Stimulated activated CD4-positive, alpha-beta T cell treated with anti-CD3 and anti-CD28 coated beads, TNF-alpha, amount 100 ng/mL, for 1 hour (primary cell): Measurements from ENCODE around the gene PCNX2.
"Not testable (repeated sequence)": the region's sequence is repeated elsewhere in the genome, so short reads cannot be mapped to it uniquely, and the experiment has no call there.

Experiments used
- DNase-seq, 3 donors: peaks; one replicate each; pipeline ENCODE4 v3.0.0-alpha.2; 2020; ENCODE audit warnings: low read depth in 3 of 3, low spot score in 1 of 3

Gene PCNX2

DNA sequence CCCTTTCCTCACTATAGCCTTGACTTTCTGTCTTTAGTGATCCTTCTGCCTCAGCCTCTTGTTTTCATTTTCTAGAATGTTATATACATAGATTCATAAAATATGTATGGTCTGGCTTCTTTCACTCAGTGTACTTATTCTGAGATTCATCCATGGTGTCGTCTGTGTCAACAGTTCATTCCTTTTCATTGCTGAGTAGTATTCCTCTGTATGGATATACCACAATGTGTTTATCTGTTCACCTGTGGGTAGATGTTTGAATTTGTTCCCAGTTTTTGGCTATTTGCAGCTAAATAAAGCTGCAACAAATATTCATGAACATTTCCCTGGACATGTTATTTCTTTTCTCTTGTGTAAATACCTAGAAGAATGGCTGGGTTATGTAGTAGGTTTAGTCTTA lies 131.8 kb downstream of the PCNX2 start:
- DNase-seq, result no peak

DNA sequence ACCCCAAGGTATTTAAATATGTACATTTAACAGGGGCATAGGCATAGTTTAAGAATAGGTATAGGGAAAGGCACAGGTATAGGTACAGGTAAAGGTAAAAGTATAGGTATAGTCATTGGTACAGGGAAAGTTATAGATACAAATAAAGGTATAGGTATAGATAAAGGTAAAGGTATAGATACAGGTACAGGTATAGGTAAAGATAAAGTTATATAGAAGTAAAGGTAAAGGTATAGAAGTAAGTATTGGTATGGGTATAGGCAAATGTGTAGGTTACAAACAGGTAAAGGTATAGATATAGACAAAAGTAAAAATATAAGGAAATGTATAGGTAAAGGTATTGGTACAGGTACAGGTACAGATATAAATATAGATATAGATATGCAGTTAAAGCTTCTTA lies 137.2 kb downstream of the PCNX2 start:
- DNase-seq, result no peak

DNA sequence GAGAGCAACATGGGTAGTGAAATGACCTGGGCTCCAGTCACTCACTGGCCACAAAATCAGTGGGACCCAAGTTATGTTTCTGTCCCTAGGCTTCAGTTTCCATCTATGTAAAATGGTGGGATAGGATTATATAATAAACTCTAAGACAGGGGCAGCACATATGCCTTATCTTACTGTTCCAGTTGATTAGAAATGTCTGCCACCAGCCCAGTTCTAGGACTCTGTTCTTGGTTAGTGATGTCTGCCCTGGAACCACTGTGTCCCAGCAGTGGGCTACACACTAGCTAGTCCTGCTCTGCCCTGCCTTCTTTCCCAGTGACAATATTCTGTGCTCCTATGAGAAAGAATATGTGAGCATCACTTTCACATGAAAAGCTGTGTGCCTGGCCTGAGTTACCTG lies 138.3 kb downstream of the PCNX2 start:
- DNase-seq, result no peak

DNA sequence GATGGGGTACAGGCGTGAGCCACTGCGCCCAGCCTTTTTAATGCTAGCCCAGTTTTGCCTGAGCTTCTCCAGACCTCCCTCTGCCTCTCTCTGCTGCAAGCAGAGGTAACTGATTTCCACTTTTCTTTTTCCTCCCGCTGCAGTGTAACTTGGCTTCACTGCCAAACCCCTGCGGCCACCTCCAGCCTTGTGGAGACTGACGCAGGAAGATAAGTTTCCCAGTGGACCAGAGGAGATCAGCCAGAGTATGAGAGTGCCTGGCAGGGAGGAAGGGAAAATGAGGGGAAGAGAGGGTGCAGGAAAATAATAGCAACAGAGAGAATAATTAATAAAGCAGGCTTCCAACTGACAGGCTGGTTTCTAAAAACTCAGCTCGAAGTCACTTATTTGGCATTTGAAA lies 143.7 kb downstream of the PCNX2 start:
- no peak for DNase-seq

DNA sequence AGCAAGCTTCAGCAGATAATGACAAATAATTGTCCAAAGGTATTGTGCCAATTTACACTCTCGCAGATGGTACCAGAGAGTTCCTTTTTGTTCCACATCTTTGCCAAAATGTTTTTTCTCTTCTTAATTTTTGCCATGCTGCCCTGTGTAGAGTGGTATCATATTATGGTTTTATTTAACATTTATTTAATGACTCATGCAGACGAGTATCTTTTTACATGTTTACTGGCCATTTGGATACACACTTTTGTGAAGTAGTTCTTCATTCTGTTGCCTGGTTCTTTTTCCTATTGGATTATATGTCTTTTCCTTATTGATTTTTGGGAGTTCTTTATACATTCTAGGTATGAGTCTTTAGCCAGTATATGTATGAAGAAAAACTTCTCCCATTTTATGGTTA lies 151.1 kb downstream of the PCNX2 start:
- DNase-seq, result no peak

DNA sequence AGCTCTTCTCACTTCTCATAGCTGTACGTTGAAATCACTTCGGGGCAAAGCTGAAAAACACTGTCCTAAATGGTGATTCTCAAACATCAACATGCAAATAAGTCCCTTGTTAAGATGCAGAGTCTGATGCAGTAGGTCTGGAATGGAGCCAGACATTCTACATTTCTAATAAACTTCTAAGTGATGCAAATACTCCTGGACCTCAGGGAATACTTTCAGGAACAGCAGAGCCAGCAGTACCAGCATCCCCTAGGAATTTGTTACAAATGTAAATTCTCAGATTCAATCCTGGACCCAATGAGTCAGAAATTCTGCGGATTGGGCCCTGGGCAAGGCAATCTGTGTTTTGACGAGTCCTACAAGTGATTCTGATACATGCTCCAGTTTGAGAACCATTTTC lies 152.3 kb downstream of the PCNX2 start:
- DNase-seq, result no peak

DNA sequence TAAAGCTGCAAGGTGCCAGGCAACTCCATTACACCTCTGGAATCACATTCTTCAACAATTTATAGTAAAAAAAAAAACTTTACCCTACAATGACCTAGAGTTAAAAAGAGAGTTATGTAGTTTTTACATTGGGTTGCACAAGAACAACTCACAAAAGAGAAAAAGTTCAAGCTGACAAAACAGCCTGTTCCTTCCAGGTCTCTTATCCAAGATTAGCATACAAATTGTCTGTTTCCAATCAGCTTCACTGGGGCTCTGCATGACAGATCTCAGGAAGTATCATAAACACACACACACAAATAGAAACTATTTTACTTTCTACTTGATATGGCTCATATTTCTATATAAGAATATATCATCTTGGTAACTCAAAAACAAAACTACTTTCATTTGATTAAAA lies 154.6 kb downstream of the PCNX2 start:
- no peak for DNase-seq

DNA sequence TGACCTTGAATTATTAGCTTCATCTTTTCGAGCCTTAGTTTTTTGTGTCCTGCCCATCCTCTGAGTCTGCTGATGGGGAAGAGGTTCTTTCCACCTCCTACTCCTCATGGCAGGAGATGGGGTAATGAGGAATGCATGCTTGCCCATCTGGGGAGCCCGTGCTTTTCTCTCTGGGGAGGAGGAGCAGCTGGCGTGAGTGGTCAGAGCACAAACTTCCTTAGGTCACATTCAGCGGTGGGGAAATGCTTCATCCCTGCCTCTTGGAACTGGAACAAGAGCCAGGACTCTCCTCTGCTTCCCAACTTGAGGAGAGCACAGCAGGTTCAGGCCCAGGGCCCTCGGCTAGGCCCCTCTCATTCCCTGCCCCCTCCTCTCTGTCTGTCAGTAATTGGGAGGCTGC lies 155.0 kb downstream of the PCNX2 start:
- DNase-seq, result no peak

DNA sequence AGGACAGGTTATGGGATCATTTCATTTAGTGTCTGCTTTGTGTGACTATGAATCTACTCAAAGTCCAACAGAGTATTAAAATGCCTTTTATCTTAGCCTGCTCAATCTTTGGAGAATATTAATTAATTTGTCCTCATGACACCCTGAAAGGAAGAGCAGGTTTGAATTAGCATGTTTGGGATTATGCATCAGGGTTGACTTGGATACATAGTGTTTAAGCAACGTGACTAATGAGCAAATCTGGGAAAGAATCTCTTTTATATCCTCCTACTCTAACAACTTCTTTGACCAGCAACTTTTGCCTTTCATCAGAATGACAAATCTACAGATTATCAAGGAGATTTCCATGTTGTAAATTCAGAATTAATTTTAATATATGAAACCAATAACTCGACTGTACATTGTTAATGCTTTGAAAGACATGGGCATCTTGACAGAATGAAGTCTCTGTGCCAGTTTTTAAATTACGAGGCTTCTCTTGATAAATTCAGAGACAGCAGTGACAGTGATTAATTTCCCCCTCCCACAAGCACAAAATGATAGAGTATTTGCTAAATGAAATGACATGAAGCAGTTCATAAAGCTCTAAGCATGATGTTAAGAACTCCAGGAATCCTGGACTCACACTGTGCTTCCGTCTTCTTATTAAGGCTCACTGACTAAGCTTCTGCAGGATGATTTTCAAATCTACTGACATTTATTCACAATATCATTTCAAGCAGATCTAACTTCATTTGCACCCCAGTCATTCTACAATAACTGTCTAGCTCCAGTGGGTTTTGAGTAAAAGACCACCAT lies 156.5 kb downstream of the PCNX2 start:
- no peak for DNase-seq

DNA sequence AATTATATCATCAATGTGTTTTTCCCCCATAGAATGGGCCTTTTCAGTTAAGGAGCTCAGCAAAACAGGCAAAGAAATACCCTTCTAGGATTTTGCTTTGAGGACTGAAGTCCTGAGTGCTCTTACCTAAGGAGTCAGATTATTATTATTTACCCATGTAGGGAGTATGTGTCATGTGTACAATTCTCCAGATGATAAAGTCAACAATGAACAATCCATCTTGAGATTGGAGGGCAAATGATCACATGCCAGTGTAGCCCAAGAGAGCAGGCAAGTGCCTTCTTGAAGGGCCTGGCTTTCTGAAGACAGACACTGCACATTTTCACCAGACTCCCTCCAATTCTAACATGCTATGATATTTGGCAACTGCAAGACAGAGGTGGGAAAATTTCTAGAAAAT lies 159.7 kb downstream of the PCNX2 start:
- no peak for DNase-seq

DNA sequence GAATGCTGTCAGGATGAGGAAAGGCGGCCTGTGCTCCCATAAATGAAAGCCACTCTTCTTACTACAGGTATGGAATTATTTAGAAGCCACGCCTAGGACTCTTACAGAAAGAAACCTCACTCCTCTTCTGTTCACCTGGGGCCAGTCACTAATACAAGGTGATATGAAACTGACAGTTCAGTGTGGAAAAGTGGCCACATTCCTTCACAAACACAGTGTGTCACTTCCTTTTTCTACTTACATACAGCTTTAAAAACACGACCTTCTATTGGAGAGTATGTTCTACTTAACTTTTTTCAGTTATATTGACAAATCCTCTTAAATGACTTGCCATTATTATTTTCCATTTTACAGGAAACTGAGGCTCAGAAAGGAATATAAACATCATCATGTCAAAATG lies 163.1 kb downstream of the PCNX2 start:
- no peak for DNase-seq

DNA sequence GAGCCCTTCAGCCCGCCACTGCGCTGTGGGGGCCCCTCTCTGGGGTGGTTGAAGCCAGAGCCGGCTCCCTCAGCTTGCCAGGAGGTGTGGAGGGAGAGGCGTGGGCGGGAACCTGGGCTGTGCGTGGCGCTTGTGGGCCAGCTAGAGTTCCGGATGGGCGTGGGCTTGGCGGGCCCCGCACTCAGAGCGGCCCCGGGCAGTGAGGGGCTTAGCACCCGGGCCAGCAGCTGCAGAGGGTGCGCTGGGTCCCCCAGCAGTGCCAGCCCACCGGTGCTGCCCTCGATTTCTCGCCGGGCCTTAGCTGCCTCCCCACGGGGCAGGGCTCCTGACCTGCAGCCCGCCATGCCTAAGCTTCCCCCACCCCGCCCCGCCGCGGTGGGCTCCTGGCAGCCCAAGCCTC lies 166.5 kb downstream of the PCNX2 start:
- not testable (repeated sequence) for DNase-seq

DNA sequence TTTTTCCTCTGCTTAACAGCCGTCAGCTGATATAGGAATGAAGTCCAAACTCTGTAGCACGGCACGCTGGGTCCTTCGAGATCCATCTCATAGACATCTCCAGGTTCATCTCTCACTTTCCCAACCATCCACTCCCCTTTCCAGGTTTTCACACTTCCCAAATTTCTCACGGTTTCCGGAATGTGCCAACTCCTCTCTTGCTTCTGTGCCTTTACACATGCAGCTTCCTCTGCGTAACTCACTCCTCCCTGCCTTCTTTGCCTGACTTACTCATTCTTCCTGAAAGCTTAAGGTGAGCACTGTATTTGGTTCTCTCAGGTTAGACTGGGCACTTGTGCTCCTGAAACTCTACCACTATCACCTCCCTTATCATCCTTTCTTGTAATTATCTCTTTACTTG lies 168.4 kb downstream of the PCNX2 start:
- no peak for DNase-seq

DNA sequence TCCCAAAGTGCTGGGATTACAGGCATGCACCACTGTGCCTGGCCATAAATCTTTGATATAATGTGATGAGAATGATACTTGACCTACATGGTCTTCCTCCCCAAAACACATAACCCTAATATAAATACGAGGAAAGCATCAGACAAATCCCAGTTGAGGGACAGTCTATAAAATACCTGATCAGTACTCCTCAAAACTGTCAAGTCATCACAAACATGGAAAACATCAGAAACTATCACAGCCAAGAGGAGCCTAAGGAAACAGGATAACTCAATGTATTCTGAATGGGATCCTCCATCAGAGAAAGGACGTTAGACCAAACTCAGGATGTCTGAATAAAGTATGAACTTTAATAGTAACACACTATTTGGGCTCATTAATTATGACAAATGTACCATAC lies 172.7 kb downstream of the PCNX2 start:
- DNase-seq, result no peak

DNA sequence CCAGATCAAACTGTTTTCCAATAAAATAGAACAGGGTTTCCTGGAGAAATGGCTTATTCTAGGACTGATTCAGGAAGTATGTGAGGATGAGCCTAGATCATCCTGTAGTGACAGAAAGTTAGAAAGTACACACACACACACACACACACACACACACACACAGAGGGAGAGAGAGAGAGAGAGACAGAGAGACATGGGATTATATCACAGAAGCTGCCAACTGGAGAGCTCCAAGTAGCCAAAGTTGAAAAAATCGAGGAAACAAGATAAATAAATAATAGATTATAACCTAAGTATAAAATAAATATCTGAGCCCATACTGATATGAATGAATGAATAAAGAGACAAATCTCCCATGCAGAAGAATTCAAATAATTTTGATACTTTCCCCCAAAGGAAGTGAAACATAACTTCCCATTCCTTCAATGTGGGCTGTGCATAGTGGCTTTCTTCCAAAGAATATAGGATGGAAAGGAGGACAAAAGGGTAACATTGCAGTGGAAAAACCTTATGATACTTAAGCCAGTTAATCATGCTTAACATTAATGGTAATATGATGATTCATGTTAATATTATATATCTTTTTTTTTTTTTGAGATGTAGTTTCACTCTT lies 173.5 kb downstream of the PCNX2 start:
- DNase-seq, result no peak

DNA sequence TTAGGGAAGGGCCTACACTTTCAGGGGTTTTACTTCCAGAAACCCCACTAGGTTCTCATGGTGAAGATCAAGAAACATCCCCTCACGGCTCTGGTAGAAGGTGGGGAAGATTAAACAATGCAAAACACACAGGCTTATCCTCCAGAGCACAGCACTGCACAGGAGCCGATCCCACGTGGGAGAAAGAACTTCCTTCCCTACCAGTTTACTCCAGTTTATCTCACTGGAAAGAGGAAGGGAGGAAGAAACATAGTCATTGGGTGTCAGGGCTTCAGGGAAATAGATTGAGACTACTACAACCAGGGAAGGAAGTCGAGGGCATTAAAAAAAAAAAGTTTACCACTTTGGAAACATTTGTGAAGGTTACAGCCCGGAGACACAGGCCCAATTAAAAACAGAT lies 180.7 kb downstream of the PCNX2 start:
- DNase-seq, result no peak

DNA sequence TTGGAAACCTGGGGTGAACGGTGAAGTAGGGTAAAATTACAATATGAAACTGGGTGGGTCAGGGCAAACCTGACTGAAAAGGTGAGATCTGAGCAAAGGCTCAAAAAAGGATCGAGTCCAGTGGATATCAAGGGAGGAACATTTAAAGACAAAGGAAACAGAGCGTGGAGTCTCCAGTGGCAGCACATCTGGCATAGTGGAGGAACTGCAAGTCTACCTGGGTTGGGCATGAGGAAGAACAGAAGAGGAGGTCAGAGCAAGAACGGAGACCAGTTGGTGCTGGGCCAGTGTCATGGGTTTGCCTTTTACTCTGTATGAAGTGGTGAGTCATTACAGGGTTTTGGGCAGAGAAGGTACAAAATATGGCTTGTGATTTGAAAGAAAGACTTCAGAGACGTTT lies 181.4 kb downstream of the PCNX2 start:
- DNase-seq, result no peak

DNA sequence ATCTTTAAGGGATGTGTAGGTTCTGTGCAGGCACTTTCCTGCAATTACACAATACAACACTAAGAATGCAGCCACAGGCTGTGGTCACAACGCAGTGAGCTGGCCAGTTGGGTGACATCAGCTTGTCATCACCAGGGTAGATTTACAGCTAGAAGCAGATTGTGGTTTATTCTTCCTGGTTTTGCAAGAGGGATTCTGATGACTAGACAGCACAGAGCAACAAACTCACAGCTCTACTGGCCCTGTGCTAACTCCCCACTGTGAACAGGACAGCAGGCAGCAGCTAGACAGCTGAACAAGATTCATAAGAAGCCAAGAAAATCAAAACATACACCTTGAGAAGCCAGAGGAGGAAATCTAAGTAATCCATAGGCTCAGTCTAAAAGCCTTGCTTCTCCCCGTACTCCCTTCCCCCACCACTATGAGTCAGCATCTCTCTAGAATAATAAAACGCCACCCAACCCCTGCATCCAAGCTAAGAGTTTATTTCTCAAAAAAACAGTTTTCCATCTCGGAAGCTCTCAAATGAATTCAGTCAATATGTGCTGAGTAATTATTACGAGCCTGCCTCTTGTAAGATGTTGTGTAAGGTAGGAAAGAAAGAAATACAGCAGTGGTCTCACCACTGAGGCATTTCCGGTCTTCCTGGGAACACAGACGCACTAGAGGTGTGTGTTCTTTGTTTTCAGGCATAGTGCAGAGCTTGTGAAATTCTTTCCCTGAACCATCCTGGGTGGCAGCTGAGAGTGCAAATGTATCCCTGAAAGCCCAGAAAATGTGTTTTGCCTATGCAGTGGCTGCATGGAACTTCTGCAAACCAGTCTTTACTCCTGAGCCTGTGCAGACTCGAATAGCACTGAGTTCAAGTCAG lies 182.3 kb downstream of the PCNX2 start:
- DNase-seq, result no peak

DNA sequence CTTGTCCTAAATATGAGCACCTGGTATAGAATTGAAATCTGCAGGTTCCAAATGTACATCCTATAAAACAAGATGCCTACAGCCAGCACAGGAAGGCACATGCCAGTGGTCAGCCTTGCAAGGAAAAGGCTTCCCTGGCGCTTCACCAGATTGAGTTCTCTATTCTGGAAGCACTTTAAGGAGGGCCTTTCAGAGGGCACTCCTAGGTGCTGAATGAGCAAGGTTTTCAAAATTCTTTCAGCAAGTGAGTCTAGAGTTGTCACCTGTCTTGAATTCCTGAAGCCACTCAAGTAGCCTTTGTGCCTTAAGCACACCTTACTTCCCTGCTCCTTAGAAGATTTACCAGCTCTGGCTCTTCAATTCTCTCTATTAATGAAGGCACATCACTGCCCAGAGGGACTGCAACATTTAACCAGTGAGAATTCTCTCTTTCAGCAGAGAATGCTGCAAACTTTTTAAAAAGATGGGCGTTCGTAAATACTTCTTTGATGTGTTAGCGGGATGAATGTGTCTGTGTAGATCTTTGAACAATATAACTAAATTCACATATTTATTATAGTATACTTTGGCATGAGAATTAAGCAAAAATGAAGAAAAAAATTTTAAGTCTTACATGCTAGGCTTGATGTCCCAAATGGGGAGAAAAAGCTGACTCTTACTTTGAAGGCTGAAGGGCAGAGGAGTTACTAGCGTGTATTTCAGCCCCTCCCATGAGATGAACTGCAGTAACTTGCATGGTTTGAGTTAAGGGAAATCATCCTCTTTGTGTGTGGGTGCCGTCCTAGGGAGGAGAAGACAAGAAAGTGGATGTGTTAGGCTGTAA lies 183.1 kb downstream of the PCNX2 start:
- DNase-seq, result no peak

DNA sequence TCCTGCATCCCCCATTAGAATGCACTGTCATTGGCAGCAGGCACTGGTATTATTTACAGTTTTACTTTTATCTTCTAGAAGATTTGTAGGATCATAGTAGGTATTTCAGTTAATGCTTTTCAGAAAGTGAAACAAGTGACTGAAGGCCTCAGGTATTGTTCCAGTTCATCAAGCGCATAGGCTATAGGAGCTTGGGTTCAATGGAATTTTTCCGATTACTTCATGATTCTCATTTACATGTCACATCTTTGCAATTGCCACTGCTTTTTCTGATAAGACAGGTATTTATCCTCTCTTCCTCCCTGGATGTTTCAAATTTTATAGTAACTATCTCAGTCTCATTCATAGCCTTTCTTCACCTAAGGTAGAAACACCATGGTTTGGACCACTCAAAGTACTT lies 183.8 kb downstream of the PCNX2 start:
- DNase-seq, result no peak

DNA sequence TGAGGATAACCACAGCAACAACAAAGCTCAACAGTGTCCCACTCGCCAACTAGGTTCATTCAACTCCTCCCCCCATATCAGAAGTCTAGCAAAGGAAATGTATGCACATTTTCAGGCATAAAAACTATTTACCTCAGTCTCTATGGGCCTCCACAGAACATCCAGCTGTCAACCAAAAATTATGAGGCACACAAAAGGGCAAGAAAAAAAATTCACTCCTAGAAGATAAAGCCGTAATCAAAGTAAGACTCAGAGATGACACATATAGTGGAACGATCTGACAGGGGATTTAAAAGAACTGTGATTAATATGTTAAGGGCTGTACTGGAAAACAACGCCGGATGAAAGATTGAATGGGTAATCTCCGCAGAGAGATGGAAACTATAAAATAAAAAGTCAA lies 186.4 kb downstream of the PCNX2 start:
- DNase-seq, result no peak
